Thyroid gland (tissue), 4 donors: Measurements from ENCODE around the gene TMEM167A.

Experiments
- CTCF ChIP-seq, 6 experiments: fragments of 200-600 bp in 3 of 6; fragments of 450-650 bp in 3 of 6; sonication (generic) in 3 of 6; IDR thresholded peaks; one replicate each; pipeline ENCODE4 v1.5.1; 2016 to 2019; ENCODE audit warnings: antibody characterized with exemption in 6 of 6, mild to moderate bottlenecking in 2 of 6, inconsistent platforms in 1 of 6, moderate library complexity in 1 of 6
- POLR2A ChIP-seq, 2 donors: fragments of 450-650 bp; IDR thresholded peaks; one replicate each; pipeline ENCODE4 v1.6.1; 2017; ENCODE audit warnings: antibody characterized with exemption in 2 of 2, mild to moderate bottlenecking in 2 of 2, moderate library complexity in 1 of 2

- no peak for TF ChIP-seq CTCF (IDR thresholded peaks at IDR 0.05)
- TF ChIP-seq POLR2A (IDR thresholded peaks at IDR 0.05): no peak
Observed at GRCh38 chr5:83035373-83036100, 41.7 kb downstream of the TMEM167A start.
